Smooth muscle cell (in vitro differentiated cells): ENCODE results near the gene FUCA2. TPM values are rescaled to one million over a fixed set of nuclear protein-coding genes. Genes with fewer than 3 reads are reported as not detected.

Experiments used
- DNase-seq: peaks from one replicate; lab custom pipeline; 2025; ENCODE audit not compliant: unreplicated experiment; lab: John Stamatoyannopoulos, UW
- H2AFZ ChIP-seq: fragments of 200-600 bp; sonication (generic); 2 replicates; pipeline ENCODE4 v1.6.0; 2016; ENCODE audit warnings: antibody characterized with exemption, low read depth, mild to moderate bottlenecking
- H3F3A ChIP-seq: fragments of 200-600 bp; sonication (generic); 2 replicates; pipeline ENCODE4 v1.6.0; 2017; ENCODE audit warnings: antibody characterized with exemption, low read depth
- H3K27ac ChIP-seq: fragments of 200-600 bp; sonication (generic); 2 replicates; pipeline ENCODE4 v1.5.1; 2016; ENCODE audit warnings: low read depth, mild to moderate bottlenecking
- H3K27me3 ChIP-seq: fragments of 200-600 bp; sonication (generic); 2 replicates; pipeline ENCODE4 v1.6.1; 2016; ENCODE audit warnings: low read depth, mild to moderate bottlenecking
- H3K36me3 ChIP-seq: fragments of 200-600 bp; sonication (generic); 2 replicates; pipeline ENCODE4 v1.5.1; 2016; ENCODE audit warnings: low read depth
- H3K4me1 ChIP-seq: fragments of 200-600 bp; sonication (generic); 2 replicates; pipeline ENCODE4 v1.5.1; 2016; ENCODE audit warnings: low read depth
- H3K4me2 ChIP-seq: fragments of 200-600 bp; sonication (generic); 2 replicates; pipeline ENCODE4 v1.6.0; 2016; ENCODE audit warnings: mild to moderate bottlenecking
- H3K4me3 ChIP-seq: fragments of 200-600 bp; sonication (generic); 2 replicates; pipeline ENCODE4 v1.5.1; 2016; ENCODE audit warnings: mild to moderate bottlenecking
- H3K79me2 ChIP-seq: fragments of 200-600 bp; sonication (generic); 2 replicates; pipeline ENCODE4 v1.6.0; 2016; ENCODE audit warnings: low read depth, mild to moderate bottlenecking
- H3K9ac ChIP-seq: fragments of 200-600 bp; sonication (generic); 2 replicates; pipeline ENCODE4 v1.6.0; 2016; ENCODE audit warnings: low read depth
- H3K9me3 ChIP-seq: fragments of 200-600 bp; sonication (generic); replicated peaks from 2 replicates; pipeline ENCODE4 v1.5.1; 2016; ENCODE audit warnings: low read depth
- H4K20me1 ChIP-seq: fragments of 200-600 bp; sonication (generic); 2 replicates; pipeline ENCODE4 v1.6.0; 2016; ENCODE audit warnings: low read depth
- WGBS: methylation state at CpG from one replicate; pipeline ENCODE4 v1.1.7; 2016; ENCODE audit warnings: low lambda C conversion rate; 5-methylcytosine and 5-hydroxymethylcytosine counted together
- polyA plus RNA-seq: library from polyadenylated mRNA; unstranded; fragments of >200 nt; fragmentation: Nextera tagmentation; extraction: Ambion mirVana; gene quantifications from 2 replicates; pipeline ENCODE4 v1.2.1, GENCODE V29; 2016
- total RNA-seq: library from RNA; depleted of rRNA; stranded (reverse); fragments of >200 nt; gene quantifications from 2 replicates; pipeline ENCODE4 v1.2.3, GENCODE V29; 2014
- TF ChIP-seq, protein P1 (sequence below): fragments of 200-600 bp; sonication (generic); IDR thresholded peaks from 2 replicates; pipeline ENCODE4 v1.5.1; 2017; ENCODE audit warnings: borderline replicate concordance, mild to moderate bottlenecking, antibody characterized with exemption; ENCODE audit not compliant: insufficient read depth, poor library complexity, severe bottlenecking

FUCA2 gene
- total and polyA plus RNA-seq, 2 experiments from 2014 or later = 42.7 to 82.5 TPM

DNA sequence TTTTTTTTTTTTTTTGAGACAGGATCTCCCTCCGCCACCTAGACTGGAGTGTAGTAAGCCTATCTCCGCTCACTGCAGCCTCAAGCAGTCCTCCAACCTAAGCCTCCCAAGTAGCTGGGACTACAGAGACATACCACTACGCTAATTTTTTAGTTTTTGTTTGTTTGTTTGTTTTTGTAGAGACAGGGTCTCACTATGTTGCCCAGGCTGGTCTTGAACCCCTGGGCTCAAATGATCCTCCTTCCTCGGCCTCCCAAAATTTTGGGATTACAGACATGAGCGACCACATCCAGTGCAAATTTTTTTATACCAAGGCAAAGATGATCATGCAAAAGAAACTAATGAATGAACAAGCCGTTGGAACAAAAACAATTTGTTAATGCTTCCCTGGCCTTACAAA, 5.3 kb downstream of the FUCA2 start:
- peaks cover 7% of the 10 kb centered on the region for H4K20me1 ChIP-seq
- no peaks in the 10 kb centered on the region for H3F3A ChIP-seq
- 97% methylated on average over 6 of the region's 6 CpGs for WGBS
- DNase-seq = no peak
- H3K27me3 ChIP-seq = no peaks in the 10 kb centered on the region
- H3K4me2 ChIP-seq = no peak overlapping the region
- peaks cover 6% of the 10 kb centered on the region for H3K36me3 ChIP-seq
- no peak overlapping the region for H2AFZ ChIP-seq
- H3K4me3 ChIP-seq = no peak overlapping the region
- H3K27ac ChIP-seq = no peak overlapping the region
- no peaks in the 10 kb centered on the region for H3K9me3 ChIP-seq
- peaks cover 8% of the 10 kb centered on the region for H3K79me2 ChIP-seq
- H3K9ac ChIP-seq = no peak overlapping the region
- no peaks in the 10 kb centered on the region for H3K4me1 ChIP-seq
- TF ChIP-seq, protein P1, sequence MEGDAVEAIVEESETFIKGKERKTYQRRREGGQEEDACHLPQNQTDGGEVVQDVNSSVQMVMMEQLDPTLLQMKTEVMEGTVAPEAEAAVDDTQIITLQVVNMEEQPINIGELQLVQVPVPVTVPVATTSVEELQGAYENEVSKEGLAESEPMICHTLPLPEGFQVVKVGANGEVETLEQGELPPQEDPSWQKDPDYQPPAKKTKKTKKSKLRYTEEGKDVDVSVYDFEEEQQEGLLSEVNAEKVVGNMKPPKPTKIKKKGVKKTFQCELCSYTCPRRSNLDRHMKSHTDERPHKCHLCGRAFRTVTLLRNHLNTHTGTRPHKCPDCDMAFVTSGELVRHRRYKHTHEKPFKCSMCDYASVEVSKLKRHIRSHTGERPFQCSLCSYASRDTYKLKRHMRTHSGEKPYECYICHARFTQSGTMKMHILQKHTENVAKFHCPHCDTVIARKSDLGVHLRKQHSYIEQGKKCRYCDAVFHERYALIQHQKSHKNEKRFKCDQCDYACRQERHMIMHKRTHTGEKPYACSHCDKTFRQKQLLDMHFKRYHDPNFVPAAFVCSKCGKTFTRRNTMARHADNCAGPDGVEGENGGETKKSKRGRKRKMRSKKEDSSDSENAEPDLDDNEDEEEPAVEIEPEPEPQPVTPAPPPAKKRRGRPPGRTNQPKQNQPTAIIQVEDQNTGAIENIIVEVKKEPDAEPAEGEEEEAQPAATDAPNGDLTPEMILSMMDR = no peak

DNA sequence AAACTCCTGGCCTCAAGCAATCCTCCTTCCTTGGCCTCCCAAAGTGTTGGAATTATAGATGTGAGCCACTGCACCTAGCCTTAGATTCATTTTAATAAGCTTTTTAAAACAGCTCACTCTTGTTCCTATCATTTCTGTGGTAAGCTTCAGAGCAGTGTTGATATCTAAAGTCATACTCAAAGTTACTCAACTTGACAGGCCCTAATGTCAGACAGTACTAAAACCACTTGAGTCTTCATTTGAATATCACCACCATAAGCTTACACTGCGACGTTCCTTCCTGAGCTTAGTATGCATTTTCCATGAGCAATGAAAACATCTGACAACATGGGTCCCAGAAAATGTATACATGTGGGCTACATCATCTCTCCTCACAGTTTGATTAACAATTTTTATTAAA, 6.0 kb downstream of the FUCA2 start:
- no peak overlapping the region for H2AFZ ChIP-seq
- no peak overlapping the region for H3K27ac ChIP-seq
- no peaks in the 10 kb centered on the region for H3F3A ChIP-seq
- H3K4me1 ChIP-seq = no peaks in the 10 kb centered on the region
- DNase-seq = no peak
- H3K4me2 ChIP-seq = no peak overlapping the region
- H3K9ac ChIP-seq = no peak overlapping the region
- WGBS = 91% methylated on average over 2 of the region's 2 CpGs
- peaks cover 7% of the 10 kb centered on the region for H3K36me3 ChIP-seq
- peaks cover 7% of the 10 kb centered on the region for H4K20me1 ChIP-seq
- H3K9me3 ChIP-seq = no peaks in the 10 kb centered on the region
- TF ChIP-seq, protein P1 = no peak
- H3K79me2 ChIP-seq = peaks cover 8% of the 10 kb centered on the region
- no peak overlapping the region for H3K4me3 ChIP-seq
- H3K27me3 ChIP-seq = no peaks in the 10 kb centered on the region

DNA sequence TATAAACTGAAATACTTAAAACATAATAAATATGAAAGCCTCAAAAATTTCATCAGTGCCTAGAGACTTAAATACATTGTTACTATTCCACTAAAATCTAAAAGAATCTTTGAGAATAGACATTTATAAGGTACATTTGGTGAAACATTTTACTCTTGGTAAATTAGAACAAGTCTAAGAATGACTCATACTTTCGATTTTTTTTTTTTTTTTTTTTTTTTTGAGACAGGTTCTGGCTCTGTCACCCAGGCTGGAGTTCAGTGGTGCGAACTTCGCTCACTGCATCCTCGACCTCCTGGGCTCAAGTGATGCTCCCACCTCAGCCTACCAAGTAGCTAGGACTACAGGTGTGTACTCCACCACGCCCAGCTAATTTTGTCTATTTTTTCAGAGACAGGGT, 6.4 kb downstream of the FUCA2 start:
- Histone ChIP-seq H2AFZ (no peak overlapping the region), H3K36me3 (peaks cover 7% of the 10 kb centered on the region), H3K79me2 (peaks cover 8% of the 10 kb centered on the region), H4K20me1 (peaks cover 7% of the 10 kb centered on the region), H3K4me3 (no peak overlapping the region), H3K4me2 (no peak overlapping the region), H3K9me3 (no peaks in the 10 kb centered on the region), H3K27ac (no peak overlapping the region), H3K27me3 (no peaks in the 10 kb centered on the region), H3K4me1 (no peaks in the 10 kb centered on the region), H3F3A (no peaks in the 10 kb centered on the region), H3K9ac (no peak overlapping the region)
- 94% methylated on average over 5 of the region's 5 CpGs for WGBS
- no peak for DNase-seq
- TF ChIP-seq, protein P1 = no peak

DNA sequence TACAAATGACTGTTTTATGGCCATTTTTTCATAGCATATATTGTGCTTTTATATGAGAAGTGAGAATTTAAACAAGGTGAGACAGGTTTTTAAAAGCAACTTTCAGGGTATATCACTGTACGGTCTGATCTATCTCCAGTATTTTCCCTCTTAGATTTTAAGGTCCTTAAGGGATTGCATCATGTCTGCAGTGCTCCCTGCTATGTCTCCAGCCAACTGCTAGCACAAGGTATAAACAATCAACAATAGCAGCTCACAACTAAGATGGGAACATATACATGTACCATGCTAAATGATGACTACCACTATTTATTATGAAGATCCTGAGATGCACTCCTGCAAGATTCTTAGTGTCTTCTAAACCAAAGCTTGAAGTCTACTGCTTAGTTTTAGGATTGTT, 7.2 kb downstream of the FUCA2 start:
- TF ChIP-seq, protein P1 = no peak
- Histone ChIP-seq H3K4me2 (no peak overlapping the region), H3F3A (no peaks in the 10 kb centered on the region), H3K9me3 (no peaks in the 10 kb centered on the region), H4K20me1 (peaks cover 7% of the 10 kb centered on the region), H3K27me3 (no peaks in the 10 kb centered on the region), H2AFZ (no peak overlapping the region), H3K27ac (no peak overlapping the region), H3K4me3 (no peak overlapping the region), H3K36me3 (peaks cover 7% of the 10 kb centered on the region), H3K79me2 (peaks cover 2% of the 10 kb centered on the region), H3K9ac (no peak overlapping the region), H3K4me1 (no peaks in the 10 kb centered on the region)
- no peak for DNase-seq
- WGBS = 100% methylated on average over 1 of the region's 1 CpG
